GM23338 (cell line): Measurements from ENCODE around the gene RND3.

Experiments used
- CTCF ChIP-seq, 2 experiments: fragments of 200-600 bp in 1 of 2; sonication (generic) in 1 of 2; conservative IDR thresholded peaks; 2 replicates each; pipeline versions ENCODE4 v1.5.1 to v1.6.1; 2016 to 2017; ENCODE audit warnings: antibody characterized with exemption in 2 of 2, low read depth in 2 of 2, mild to moderate bottlenecking in 2 of 2, moderate library complexity in 1 of 2
- EZH2 ChIP-seq: fragments of 200-600 bp; sonication (generic); IDR thresholded peaks from one replicate; pipeline ENCODE4 v1.8.0; 2017; ENCODE audit warnings: antibody characterized with exemption, mild to moderate bottlenecking, low read depth; ENCODE audit not compliant: unreplicated experiment
- EZH2phosphoT487 ChIP-seq: fragments of 200-600 bp; sonication (generic); IDR thresholded peaks from one replicate; pipeline ENCODE4 v1.8.1; 2018; ENCODE audit warnings: antibody characterized with exemption; ENCODE audit not compliant: unreplicated experiment
- STAT1 ChIP-seq: IDR thresholded peaks from one replicate; pipeline ENCODE4 v1.6.1; 2016; ENCODE audit warnings: antibody characterized with exemption; ENCODE audit not compliant: unreplicated experiment

- TF ChIP-seq CTCF (conservative IDR thresholded peaks at IDR 0.05; ENCODE audit: low read depth in 2 of 2) (no peak), STAT1 (no peak), EZH2 (no peak), EZH2phosphoT487 (no peak)
Observed at GRCh38 chr2:150476809-150477302, 10.6 kb downstream of the RND3 start.
